ENCODE results near the gene L3MBTL4.

GRCh38 chr18:5987249-5987648 is 427.5 kb downstream of the L3MBTL4 start:
- TF ChIP-seq POLR2A (IDR thresholded peaks at IDR 0.05) (no peak), CTCF (IDR thresholded peaks at IDR 0.05 in 4 of 5, conservative IDR thresholded peaks at IDR 0.05 in 1 of 5) (no peak)

All from gastrocnemius medialis (tissue), 4 donors.